Right cardiac atrium (tissue), 5 donors: ENCODE data around the gene RAPGEF5. TPM values are rescaled to one million over a fixed set of nuclear protein-coding genes. Genes with fewer than 3 reads are reported as not detected.

Source experiments
- ATAC-seq, 2 donors: fragments of 200-7000 bp; cut with Tn5 transposase; one replicate each; pipeline versions ENCODE4 v1.8.0 to v1.9.1; 2020; ENCODE audit warnings: moderate library complexity in 2 of 2, mild to moderate bottlenecking in 1 of 2
- DNase-seq, 3 donors: peaks; one replicate each; pipeline ENCODE4 v3.0.0-alpha.2; 2020
- H3K27ac ChIP-seq: one replicate; pipeline ENCODE4 v1.5.1; 2013; ENCODE audit warnings: mild to moderate bottlenecking, low read length, control low read depth, moderate library complexity
- H3K27me3 ChIP-seq: one replicate; pipeline ENCODE4 v1.6.1; 2013; ENCODE audit not compliant: control insufficient read depth, insufficient read depth
- H3K4me1 ChIP-seq: one replicate; pipeline ENCODE4 v1.6.1; 2013; ENCODE audit warnings: low read length; ENCODE audit not compliant: control insufficient read depth, insufficient read depth
- H3K4me3 ChIP-seq: one replicate; pipeline ENCODE4 v1.5.1; 2013; ENCODE audit warnings: low read length, control low read depth
- H3K9me3 ChIP-seq: one replicate; pipeline ENCODE4 v1.6.1; 2013; ENCODE audit warnings: low read length; ENCODE audit not compliant: control insufficient read depth
- WGBS: extraction: QIAGEN DNeasy Blood & Tissue Kit; methylation state at CpG from one replicate; pipeline ENCODE4 v1.1.7; 2013; 5-methylcytosine and 5-hydroxymethylcytosine counted together
- intact Hi-C, 4 donors: fragments of 100-400 bp; cut with DNase I; formaldehyde crosslinking; loops; one replicate each; pipeline versions ENCODE4 v1.11.0 to v1.14.0; 2022 to 2023
- polyA plus RNA-seq: library from polyadenylated mRNA; stranded (reverse); fragments of 200-250 nt; gene quantifications from one replicate; pipeline ENCODE4 v1.2.3, GENCODE V29; 2013
- total RNA-seq, 4 donors: library from RNA; stranded (reverse); fragmentation: NEBNext Ultra II Directional; extraction: Animal tissue kit (Norgen Biotek cat#: 25700); gene quantifications; one replicate each; pipeline ENCODE4 v1.2.1, GENCODE V29; 2021
- donor health status: healthy with polysubstance abuse.
- donor health status: DM: no; HTN: yes; CAD: no.
- donor health status: DM: no; HTN: no; CAD: no.
- donor health status: DM: no; HTN: yes; CAD: no; lungs with severe emphysema.
- donor health status: DM: yes; HTN: yes; CAD: no.

The RAPGEF5 gene
- total and polyA plus RNA-seq, 5 donors: 8.7 to 30.8 (median 27.2) TPM

DNA sequence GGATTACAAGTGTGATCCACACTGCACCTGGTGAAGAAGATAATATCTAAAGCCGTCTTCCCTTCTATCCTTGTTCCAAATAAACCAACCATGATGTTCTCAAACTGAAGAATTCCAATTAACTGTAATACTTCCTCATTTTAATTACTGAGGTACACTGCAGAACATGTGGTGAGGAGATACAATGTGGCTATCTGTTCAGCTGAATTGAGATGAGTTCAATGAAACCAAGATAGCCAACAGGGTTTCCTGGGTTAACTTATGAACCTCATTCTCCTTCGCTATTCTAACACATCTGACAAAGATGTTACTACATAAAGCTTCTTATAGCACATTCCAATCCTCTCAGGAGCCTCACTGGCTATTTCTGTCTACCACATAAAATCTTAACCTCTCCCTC, 75.5 kb downstream of the RAPGEF5 start:
- Histone ChIP-seq H3K27me3 (no peaks in the 10 kb centered on the region), H3K4me3 (no peak overlapping the region), H3K9me3 (no peaks in the 10 kb centered on the region), H3K27ac (no peak overlapping the region), H3K4me1 (no peaks in the 10 kb centered on the region)
- no peak for ATAC-seq
- 83% methylated on average over 2 of the region's 2 CpGs for WGBS
- intact Hi-C loops: no loop called here
- no peak for DNase-seq

GRCh38 chr7:22280031-22280430, 76.9 kb downstream of the RAPGEF5 start:
- intact Hi-C loops: no loop called here
- 90% methylated on average over 3 of the region's 3 CpGs for WGBS
- Histone ChIP-seq H3K4me3 (no peak overlapping the region), H3K4me1 (no peaks in the 10 kb centered on the region), H3K27me3 (no peaks in the 10 kb centered on the region), H3K27ac (no peak overlapping the region), H3K9me3 (no peaks in the 10 kb centered on the region)
- DNase-seq (no peak), ATAC-seq (no peak)

- WGBS: 89% methylated on average over 2 of the region's 2 CpGs
- Histone ChIP-seq H3K4me3 (no peak overlapping the region), H3K27me3 (no peaks in the 10 kb centered on the region), H3K9me3 (no peaks in the 10 kb centered on the region), H3K4me1 (no peaks in the 10 kb centered on the region), H3K27ac (no peak overlapping the region)
- DNase-seq (no peak), ATAC-seq (no peak)
- intact Hi-C loops: no loop called here
Measured at GRCh38 chr7:22278660-22279059, 78.3 kb downstream of the RAPGEF5 start.

- ATAC-seq (no peak), DNase-seq (no peak)
- Histone ChIP-seq H3K4me3 (no peak overlapping the region), H3K4me1 (no peaks in the 10 kb centered on the region), H3K9me3 (no peaks in the 10 kb centered on the region), H3K27me3 (no peaks in the 10 kb centered on the region), H3K27ac (no peak overlapping the region)
- WGBS: 97% methylated on average over 4 of the region's 4 CpGs
- intact Hi-C loops: no loop called here
Measured at GRCh38 chr7:22277375-22277774, 79.6 kb downstream of the RAPGEF5 start.

DNA sequence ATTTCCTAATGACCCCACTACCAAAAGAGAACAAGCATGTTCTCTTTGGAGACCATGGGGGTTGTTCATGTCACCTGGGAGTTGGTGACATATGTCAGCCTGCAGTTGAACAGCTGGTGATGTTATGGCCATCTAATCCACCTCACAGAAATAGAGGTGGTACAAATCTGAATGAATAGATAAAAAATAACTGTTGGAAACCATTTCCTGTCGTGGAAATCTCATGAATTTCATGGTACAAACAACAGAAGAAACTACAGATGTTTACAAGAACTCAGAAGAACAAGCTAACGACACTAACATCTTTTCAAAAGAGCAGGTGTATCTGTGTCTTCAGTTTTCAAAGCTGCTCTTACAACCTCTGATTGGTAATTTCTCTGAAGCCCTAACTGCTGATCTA, 81.3 kb downstream of the RAPGEF5 start:
- Histone ChIP-seq H3K27ac (no peak overlapping the region), H3K4me3 (no peak overlapping the region), H3K27me3 (no peaks in the 10 kb centered on the region), H3K4me1 (no peaks in the 10 kb centered on the region), H3K9me3 (no peaks in the 10 kb centered on the region)
- ATAC-seq (no peak), DNase-seq (no peak)
- intact Hi-C loops: no loop called here
- 77% methylated on average over 2 of the region's 2 CpGs for WGBS

GRCh38 chr7:22271311-22271710, 85.6 kb downstream of the RAPGEF5 start:
- no peaks in the 10 kb centered on the region for H3K9me3 ChIP-seq
- WGBS: 83% methylated on average over 4 of the region's 4 CpGs

DNA sequence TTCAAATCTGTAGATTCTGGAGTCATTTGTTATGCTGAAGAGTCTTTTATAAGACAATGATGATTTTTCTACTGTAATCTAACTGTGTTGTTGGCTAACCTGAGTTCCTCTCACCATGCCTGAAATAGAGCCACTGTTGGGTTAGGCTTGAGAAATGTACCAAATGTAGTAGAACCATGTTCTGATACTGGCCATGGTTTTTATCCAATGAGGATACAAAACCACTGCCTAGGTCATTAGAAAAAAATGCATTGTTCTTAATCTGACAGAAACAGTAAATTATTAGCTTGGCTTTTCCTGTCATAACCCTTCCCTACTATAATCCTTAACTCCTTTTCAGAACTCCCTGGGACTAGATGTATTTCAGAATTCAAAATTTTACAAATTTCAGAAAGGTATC, 86.6 kb downstream of the RAPGEF5 start:
- no peaks in the 10 kb centered on the region for H3K9me3 ChIP-seq
- no peak overlapping the region for H3K27ac ChIP-seq
- intact Hi-C loops: no loop called here
- no peaks in the 10 kb centered on the region for H3K4me1 ChIP-seq
- ATAC-seq (no peak), DNase-seq (no peak)
- no peaks in the 10 kb centered on the region for H3K27me3 ChIP-seq
- no peak overlapping the region for H3K4me3 ChIP-seq

More at GRCh38 chr7:22271311-22271710, 85.6 kb downstream of the RAPGEF5 start:
- ATAC-seq: no peak
- Histone ChIP-seq H3K27me3 (no peaks in the 10 kb centered on the region), H3K4me1 (no peaks in the 10 kb centered on the region), H3K4me3 (no peak overlapping the region), H3K27ac (no peak overlapping the region)
- DNase-seq: no peak
- intact Hi-C loops: no loop called here

- H3K27me3 ChIP-seq: no peaks in the 10 kb centered on the region
- no peak for ATAC-seq
- no peaks in the 10 kb centered on the region for H3K4me1 ChIP-seq
- H3K9me3 ChIP-seq: no peaks in the 10 kb centered on the region
- no peak overlapping the region for H3K4me3 ChIP-seq
- H3K27ac ChIP-seq: no peak overlapping the region
- intact Hi-C loops: no loop called here
- 96% methylated on average over 3 of the region's 3 CpGs for WGBS
- DNase-seq: no peak
Measured at GRCh38 chr7:22269963-22270362, 87.0 kb downstream of the RAPGEF5 start.

DNA sequence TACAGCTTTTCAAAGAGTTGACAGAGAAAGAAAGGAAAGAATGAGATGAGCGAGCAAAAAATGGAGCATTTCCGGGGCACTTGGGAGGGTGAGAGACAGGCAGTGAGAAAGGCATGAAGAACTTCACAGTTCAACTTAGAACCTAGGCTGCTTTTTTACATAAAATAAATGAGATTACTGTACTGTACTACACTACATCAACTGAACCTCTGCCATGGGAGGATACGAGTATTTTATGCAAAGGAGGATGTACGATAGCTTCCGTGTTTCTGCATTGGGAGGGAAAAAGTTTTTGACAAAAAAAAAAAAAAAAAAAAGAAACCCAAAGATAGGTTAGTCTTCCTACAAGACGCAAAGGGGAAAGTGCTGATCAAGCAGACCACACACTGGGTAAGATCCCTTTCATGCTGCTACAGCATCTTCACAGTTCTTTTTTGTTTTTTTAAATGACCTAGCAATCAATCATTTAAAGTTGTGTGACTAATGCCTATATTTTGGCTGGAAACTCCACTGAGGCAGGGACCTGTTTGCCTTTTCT, 88.0 kb downstream of the RAPGEF5 start:
- intact Hi-C loops: no loop called here
- no peak for ATAC-seq
- whole genome bisulfite sequencing: 77% methylated on average over 6 of the region's 6 CpGs

DNA sequence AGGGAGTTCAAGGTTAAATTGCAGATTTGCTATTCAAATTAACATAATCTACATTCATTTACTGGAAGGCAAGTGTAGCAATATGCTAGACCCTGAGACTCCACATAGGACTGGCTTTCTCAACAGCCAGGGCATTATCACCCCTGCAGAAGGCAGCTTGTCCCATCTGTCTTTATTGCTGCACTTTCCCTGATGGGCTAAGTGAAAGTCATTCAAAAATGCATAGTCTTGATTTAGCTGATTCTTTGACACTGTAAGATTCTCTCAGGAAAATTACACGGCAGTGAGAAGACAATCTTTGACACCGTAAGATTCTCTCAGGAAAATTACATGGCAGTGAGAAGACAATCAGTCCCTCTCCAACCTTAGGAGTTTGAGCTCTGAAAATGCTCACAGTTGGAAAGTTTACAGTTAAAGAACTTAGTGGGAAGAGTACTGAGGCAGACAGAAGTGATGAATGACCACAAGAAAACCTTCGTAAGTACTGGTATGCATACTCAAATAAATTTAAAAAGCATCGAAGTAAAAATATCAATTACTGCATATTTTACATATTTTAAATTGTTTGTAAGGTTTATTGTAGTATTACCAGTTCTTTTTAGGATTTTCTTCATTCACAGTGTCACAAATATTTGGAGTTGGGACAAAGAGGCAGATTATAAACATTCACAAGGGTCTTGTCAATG, 88.9 kb downstream of the RAPGEF5 start:
- intact Hi-C loops: no loop called here
- ATAC-seq (no peak), DNase-seq (no peak)
- Histone ChIP-seq H3K9me3 (no peaks in the 10 kb centered on the region), H3K4me1 (no peaks in the 10 kb centered on the region), H3K27ac (no peak overlapping the region), H3K4me3 (no peak overlapping the region), H3K27me3 (no peaks in the 10 kb centered on the region)
- 71% methylated on average over 4 of the region's 4 CpGs for WGBS

More for the DNA sequence above, 88.0 kb downstream of the RAPGEF5 start:
- no peaks in the 10 kb centered on the region for H3K4me1 ChIP-seq
- H3K27me3 ChIP-seq: no peaks in the 10 kb centered on the region
- DNase-seq: no peak
- no peak overlapping the region for H3K27ac ChIP-seq
- H3K9me3 ChIP-seq: no peaks in the 10 kb centered on the region
- no peak overlapping the region for H3K4me3 ChIP-seq

DNA sequence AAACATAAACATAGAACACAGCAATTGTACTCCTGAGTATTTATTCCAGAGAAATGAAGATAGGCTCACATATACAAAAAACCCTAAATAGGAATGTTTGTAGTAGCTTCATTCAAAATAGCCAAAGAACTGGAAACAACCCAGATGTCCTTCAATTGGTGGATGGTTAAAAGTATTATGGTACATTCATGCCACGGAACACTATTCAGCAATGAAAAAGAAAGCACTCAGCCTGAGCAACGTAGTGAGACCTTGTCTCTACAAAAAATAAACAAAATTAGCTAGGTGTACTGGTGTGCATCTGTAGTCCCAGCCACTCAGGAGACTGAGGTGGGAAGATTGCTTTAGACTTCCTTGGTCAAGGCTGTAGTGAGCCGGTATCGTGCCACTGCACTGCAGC, 94.4 kb downstream of the RAPGEF5 start:
- ATAC-seq: no peak
- WGBS: 93% methylated on average over 4 of the region's 4 CpGs
- intact Hi-C loops: no loop called here
- Histone ChIP-seq H3K4me3 (no peak overlapping the region), H3K27me3 (no peaks in the 10 kb centered on the region), H3K9me3 (no peaks in the 10 kb centered on the region), H3K27ac (no peak overlapping the region), H3K4me1 (no peaks in the 10 kb centered on the region)
- DNase-seq: no peak
